ENCODE results near the gene PHLDA3.
"Not testable (repeated sequence)": the region's sequence is repeated elsewhere in the genome, so short reads cannot be mapped to it uniquely, and the experiment has no call there.

Gene PHLDA3

DNA sequence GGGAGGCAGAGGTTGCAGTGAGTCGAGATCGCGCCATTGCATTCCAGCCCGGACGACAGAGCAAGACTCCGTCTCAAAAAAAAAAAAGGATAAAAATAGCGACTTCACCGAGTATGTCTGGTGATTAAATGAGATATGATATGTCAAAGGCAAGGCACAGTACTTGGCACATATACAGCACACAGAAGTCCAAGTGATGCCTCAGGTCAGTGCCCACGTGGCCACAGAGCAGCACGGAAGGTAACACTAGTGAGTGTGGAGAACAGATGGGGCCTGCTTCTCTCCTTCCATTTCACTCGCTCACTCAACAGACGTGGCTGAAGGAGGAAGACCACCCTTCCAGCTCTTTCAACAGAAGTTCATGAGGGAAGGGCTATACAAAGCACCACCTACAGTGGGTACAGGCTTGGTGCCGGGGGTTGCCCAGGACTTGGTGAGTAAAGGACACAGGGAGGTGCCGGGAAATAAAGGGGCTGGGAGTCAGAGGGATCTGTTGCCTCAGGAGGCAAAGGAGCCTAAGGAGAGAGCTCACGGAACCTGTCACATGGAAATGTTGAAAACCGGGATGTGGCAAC lies 29.0 kb upstream of the PHLDA3 start:
- DNase-seq = no peak
- TF ChIP-seq, protein P1, sequence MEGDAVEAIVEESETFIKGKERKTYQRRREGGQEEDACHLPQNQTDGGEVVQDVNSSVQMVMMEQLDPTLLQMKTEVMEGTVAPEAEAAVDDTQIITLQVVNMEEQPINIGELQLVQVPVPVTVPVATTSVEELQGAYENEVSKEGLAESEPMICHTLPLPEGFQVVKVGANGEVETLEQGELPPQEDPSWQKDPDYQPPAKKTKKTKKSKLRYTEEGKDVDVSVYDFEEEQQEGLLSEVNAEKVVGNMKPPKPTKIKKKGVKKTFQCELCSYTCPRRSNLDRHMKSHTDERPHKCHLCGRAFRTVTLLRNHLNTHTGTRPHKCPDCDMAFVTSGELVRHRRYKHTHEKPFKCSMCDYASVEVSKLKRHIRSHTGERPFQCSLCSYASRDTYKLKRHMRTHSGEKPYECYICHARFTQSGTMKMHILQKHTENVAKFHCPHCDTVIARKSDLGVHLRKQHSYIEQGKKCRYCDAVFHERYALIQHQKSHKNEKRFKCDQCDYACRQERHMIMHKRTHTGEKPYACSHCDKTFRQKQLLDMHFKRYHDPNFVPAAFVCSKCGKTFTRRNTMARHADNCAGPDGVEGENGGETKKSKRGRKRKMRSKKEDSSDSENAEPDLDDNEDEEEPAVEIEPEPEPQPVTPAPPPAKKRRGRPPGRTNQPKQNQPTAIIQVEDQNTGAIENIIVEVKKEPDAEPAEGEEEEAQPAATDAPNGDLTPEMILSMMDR (IDR thresholded peaks at IDR 0.05; ENCODE audit: low read depth, low read length) = no peak
- Histone ChIP-seq H3K4me3 (ENCODE audit: low read depth, low read length) (no peak overlapping the region), H3K36me3 (no peaks in the 10 kb centered on the region), H3K4me1 (peaks cover 23% of the 10 kb centered on the region), H3K27me3 (no peaks in the 10 kb centered on the region), H3K9me3 (no peaks in the 10 kb centered on the region)

DNA sequence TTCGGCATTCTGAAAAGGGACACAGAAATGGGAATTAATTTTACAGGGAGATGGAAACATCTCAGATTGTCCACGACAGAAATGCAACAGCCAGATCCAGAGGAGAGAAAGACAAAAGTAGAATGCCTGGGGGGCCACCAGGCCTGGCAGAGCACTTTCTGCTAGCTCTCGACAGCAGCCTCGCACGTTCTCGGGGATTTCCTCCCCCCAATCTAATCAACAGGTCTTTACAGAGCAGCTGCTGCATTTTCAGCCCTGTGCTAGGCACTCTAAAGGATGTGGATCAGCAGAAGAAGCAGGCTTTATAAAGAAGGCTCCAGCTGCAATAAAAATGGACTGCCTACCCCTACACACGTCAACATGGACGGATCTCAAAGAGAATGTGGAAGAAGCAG lies 27.3 kb upstream of the PHLDA3 start:
- H3K36me3 ChIP-seq = no peaks in the 10 kb centered on the region
- TF ChIP-seq, protein P1 (IDR thresholded peaks at IDR 0.05; ENCODE audit: low read depth, low read length) = no peak
- no peaks in the 10 kb centered on the region for H3K9me3 ChIP-seq
- no peaks in the 10 kb centered on the region for H3K27me3 ChIP-seq
- H3K4me3 ChIP-seq (ENCODE audit: low read depth, low read length) = peak overlapping the region; percentile 10; the same call in 1 of the 2 replicates
- peaks cover 20% of the 10 kb centered on the region for H3K4me1 ChIP-seq
- DNase-seq = peak; percentile 32

DNA sequence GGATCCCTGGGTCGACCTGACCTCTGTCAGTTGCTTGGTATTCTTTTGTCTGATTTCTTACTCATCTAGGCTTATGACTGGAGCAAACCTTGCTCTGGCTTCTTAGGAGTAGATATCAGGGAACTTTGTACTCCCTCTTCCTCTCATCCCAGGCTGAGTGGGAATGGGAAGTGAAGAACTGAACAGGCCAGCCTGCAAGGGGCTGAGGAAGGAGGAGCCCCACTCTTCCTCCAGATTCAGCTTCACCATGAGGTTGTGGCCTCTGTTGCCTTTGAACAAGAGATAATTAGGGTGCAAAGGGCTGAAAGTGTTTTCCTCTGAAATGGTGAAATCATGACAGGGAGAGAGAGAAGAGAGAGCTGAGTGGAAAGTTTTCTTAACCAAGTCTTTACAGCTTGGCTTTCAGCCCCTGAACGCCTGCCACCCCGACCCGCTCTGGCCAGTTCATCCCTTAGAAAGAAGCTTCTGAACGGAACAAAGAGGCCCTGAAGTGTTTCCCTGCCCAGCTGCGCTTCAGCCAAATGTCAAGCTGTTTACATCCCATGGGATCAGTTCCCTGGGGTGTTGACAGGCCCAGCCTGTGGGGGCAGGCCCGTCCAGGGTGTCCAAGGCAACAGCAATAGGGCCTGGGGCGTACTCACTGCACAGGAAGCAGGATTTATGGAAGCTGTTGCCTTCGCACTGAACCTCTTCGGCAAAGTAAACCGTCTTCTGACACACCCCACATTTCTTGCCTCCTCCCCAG lies 26.7 kb upstream of the PHLDA3 start:
- H3K4me1 ChIP-seq = peaks cover 20% of the 10 kb centered on the region
- H3K27me3 ChIP-seq = no peaks in the 10 kb centered on the region
- no peaks in the 10 kb centered on the region for H3K9me3 ChIP-seq
- DNase-seq = peak; percentile 86
- H3K4me3 ChIP-seq (ENCODE audit: low read depth, low read length) = peak overlapping the region; percentile 10; the same call in 1 of the 2 replicates
- TF ChIP-seq, protein P1 (IDR thresholded peaks at IDR 0.05; ENCODE audit: low read depth, low read length) = no peak
- no peaks in the 10 kb centered on the region for H3K36me3 ChIP-seq

DNA sequence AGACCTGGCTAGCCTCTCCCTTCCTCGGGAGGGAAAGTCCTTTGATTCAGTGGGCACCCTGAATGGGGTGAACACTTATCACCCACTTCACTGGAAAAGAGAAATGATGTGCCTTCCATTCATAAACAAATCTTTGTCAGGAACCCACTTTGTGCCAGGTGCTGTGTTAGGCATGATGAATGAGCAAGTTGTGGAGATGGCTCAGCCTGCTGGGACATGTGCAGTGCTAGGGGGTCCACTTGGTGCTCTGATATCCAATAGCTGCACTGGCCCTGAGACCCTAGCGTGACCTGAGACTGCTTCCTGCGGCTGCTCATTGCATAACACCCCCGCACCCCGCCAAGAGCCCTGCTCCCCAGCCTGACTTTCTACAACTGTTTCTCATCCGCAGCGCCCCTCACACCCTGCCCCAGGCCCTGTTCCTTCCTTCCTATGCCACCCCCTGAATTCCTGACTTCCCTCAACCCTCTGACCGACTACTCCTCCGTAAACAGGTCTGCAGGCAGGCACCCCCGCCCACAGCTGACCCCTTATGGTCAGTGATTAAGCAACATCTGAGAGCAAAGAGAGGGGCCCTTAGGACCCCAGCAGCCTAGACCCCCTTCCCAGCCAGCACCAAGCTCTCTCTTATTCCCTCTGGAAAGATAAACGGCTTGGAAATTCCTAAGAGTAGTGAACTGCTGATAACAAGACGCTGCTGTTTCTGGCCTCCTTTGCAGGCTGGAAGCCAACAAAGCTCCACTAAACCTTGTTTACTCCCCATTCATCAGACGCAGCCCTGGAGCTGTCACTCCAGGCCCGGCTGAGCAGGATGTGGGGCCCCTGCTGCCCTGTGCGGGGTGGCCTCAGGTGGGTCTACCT lies 25.0 kb upstream of the PHLDA3 start:
- DNase-seq = no peak
- no peaks in the 10 kb centered on the region for H3K36me3 ChIP-seq
- H3K4me3 ChIP-seq (ENCODE audit: low read depth, low read length) = no peak overlapping the region
- H3K27me3 ChIP-seq = no peaks in the 10 kb centered on the region
- peaks cover 20% of the 10 kb centered on the region for H3K4me1 ChIP-seq
- TF ChIP-seq, protein P1 (IDR thresholded peaks at IDR 0.05; ENCODE audit: low read depth, low read length) = no peak
- H3K9me3 ChIP-seq = no peaks in the 10 kb centered on the region

DNA sequence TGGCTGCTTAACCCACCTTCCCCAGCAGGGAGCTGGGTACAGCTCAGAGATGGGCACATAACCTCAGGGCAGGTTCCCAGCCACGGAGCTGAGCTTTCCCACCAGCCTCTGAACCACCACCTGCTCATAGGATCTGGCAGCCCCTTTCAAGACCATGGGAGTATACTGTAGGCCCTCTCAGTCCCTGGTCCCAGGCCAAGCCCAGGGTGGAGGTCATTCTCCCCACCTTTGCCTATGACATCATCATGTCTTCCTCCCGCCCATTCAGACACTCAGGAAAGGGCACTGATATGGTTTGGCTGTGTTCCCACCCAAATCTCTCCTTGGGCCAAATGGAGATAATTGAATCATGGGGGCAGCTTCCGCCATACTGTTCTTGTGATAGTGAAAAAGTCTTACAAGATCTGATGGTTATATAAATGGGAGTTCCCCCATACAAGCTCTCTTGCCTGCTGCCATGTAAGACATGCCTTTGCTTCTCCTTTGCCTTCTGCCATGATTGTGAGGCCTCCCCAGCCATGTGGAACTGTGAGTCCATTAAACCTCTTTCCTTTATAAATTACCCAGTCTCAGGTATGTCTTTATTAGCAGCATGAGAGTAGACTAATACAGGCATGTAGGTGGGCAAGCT lies 24.2 kb upstream of the PHLDA3 start:
- not testable (repeated sequence) for H3K36me3 ChIP-seq; H3K27me3 ChIP-seq; DNase-seq; H3K9me3 ChIP-seq; H3K4me3 ChIP-seq (ENCODE audit: low read depth, low read length)
- H3K4me1 ChIP-seq = peaks cover 20% of the 10 kb centered on the region

DNA sequence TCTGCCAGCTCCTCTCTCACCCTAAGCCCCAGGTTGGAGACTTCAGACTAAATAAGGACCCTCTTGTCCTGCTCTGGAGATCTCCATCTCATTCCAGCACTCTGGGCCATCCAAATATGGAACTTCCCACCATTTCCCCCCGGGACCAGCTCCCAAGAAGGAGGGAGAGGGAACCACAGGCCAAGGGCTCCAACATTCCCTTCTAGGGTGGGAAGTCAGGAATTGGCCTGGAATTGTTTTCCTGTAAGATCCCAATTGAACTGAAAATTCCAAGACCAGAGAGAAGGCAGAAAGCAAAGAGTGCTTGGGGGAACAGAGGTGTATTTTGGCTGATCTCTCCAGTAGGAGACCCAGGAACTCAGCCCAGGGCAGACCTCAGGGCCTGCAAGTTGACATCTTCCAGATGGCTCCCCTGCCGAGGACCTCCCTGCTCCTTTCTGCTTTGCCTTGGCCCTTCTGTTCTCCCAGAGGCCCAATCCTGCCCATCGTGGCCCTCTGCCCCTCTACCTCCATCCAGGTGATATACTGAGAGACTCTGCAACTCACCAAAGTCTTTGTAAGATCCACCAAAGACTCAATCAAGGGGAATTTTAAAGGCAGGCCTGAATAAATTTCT lies 23.0 kb upstream of the PHLDA3 start:
- TF ChIP-seq, protein P1 (IDR thresholded peaks at IDR 0.05; ENCODE audit: low read depth, low read length) = no peak
- Histone ChIP-seq H3K36me3 (no peaks in the 10 kb centered on the region), H3K4me1 (peaks cover 20% of the 10 kb centered on the region), H3K4me3 (ENCODE audit: low read depth, low read length) (no peak overlapping the region), H3K27me3 (no peaks in the 10 kb centered on the region), H3K9me3 (no peaks in the 10 kb centered on the region)
- DNase-seq = no peak

All from BE2C (cell line).